Trophoblast cell (in vitro differentiated cells and primary cell): ENCODE data around the gene MAP3K7.
A peak's percentile ranks its signal among the peaks of the same experiment; 100 is the strongest.

ENCODE experiments used
- DNase-seq, 2 donors: peaks; one replicate each; pipeline ENCODE4 v3.0.0-alpha.2; 2016
- H2AFZ ChIP-seq: 2 replicates; pipeline ENCODE4 v1.6.1; 2013; ENCODE audit warnings: low read length, moderate library complexity, mild to moderate bottlenecking; ENCODE audit not compliant: insufficient read depth, poor library complexity
- H2AK5ac ChIP-seq: 2 replicates; pipeline ENCODE4 v1.6.1; 2013; ENCODE audit warnings: mild to moderate bottlenecking, low read length
- H2BK120ac ChIP-seq: 2 replicates; pipeline ENCODE4 v1.6.1; 2013; ENCODE audit warnings: low read length, mild to moderate bottlenecking, moderate library complexity; ENCODE audit not compliant: insufficient read depth, poor library complexity
- H2BK12ac ChIP-seq: 2 replicates; pipeline ENCODE4 v1.6.1; 2013; ENCODE audit warnings: mild to moderate bottlenecking, low read length, moderate library complexity
- H2BK5ac ChIP-seq: 2 replicates; pipeline ENCODE4 v1.6.1; 2013; ENCODE audit warnings: low read length, low read depth, moderate library complexity, mild to moderate bottlenecking; ENCODE audit not compliant: poor library complexity
- H3K14ac ChIP-seq: 2 replicates; pipeline ENCODE4 v1.6.1; 2013; ENCODE audit warnings: mild to moderate bottlenecking, low read length
- H3K18ac ChIP-seq: 2 replicates; pipeline ENCODE4 v1.6.1; 2013; ENCODE audit warnings: mild to moderate bottlenecking, low read length
- H3K23ac ChIP-seq: 2 replicates; pipeline ENCODE4 v1.6.1; 2013; ENCODE audit warnings: low read length
- H3K27ac ChIP-seq: 2 replicates; pipeline ENCODE4 v1.5.1; 2013; ENCODE audit warnings: low read depth, mild to moderate bottlenecking, inconsistent platforms, low read length, moderate library complexity
- H3K27me3 ChIP-seq: 2 replicates; pipeline ENCODE4 v1.6.1; 2013; ENCODE audit warnings: inconsistent platforms, mild to moderate bottlenecking, low read length, moderate library complexity; ENCODE audit not compliant: insufficient read depth
- H3K36me3 ChIP-seq, 2 experiments: 1 replicate in 1 of 2; 2 replicates in 1 of 2; pipeline ENCODE4 v1.6.1; 2013; ENCODE audit warnings: low read length in 2 of 2, mild to moderate bottlenecking in 2 of 2, moderate library complexity in 1 of 2; ENCODE audit not compliant: insufficient read depth in 2 of 2, control insufficient read depth in 1 of 2
- H3K4ac ChIP-seq: 2 replicates; pipeline ENCODE4 v1.6.1; 2013; ENCODE audit warnings: low read depth, mild to moderate bottlenecking, low read length, moderate library complexity
- H3K4me1 ChIP-seq, 2 experiments: 1 replicate in 1 of 2; 2 replicates in 1 of 2; pipeline ENCODE4 v1.6.1; 2013; ENCODE audit warnings: low read length in 2 of 2, mild to moderate bottlenecking in 2 of 2, moderate library complexity in 1 of 2; ENCODE audit not compliant: insufficient read depth in 2 of 2, control insufficient read depth in 1 of 2
- H3K4me2 ChIP-seq: 2 replicates; pipeline ENCODE4 v1.6.1; 2013; ENCODE audit warnings: inconsistent platforms, mild to moderate bottlenecking, low read length, moderate library complexity
- H3K4me3 ChIP-seq: 2 replicates; pipeline ENCODE4 v1.5.1; 2013; ENCODE audit warnings: mild to moderate bottlenecking, low read depth, low read length, inconsistent platforms
- H3K79me1 ChIP-seq: one replicate; pipeline ENCODE4 v1.6.1; 2013; ENCODE audit warnings: low read length
- H3K79me2 ChIP-seq: 2 replicates; pipeline ENCODE4 v1.6.1; 2013; ENCODE audit warnings: low read length, mild to moderate bottlenecking; ENCODE audit not compliant: control insufficient read depth, insufficient read depth, poor library complexity
- H3K9ac ChIP-seq: 2 replicates; pipeline ENCODE4 v1.6.1; 2013; ENCODE audit warnings: mild to moderate bottlenecking, low read length
- H3K9me3 ChIP-seq: 2 replicates; pipeline ENCODE4 v1.6.1; 2013; ENCODE audit warnings: low read depth, mild to moderate bottlenecking, control low read depth, inconsistent platforms, low read length; ENCODE audit not compliant: insufficient read depth
- H4K12ac ChIP-seq: 2 replicates; pipeline ENCODE4 v1.6.1; 2013; ENCODE audit warnings: low read depth, mild to moderate bottlenecking, low read length, moderate library complexity
- H4K8ac ChIP-seq: 2 replicates; pipeline ENCODE4 v1.6.1; 2013; ENCODE audit warnings: low read depth, mild to moderate bottlenecking, low read length, moderate library complexity
- H4K91ac ChIP-seq: one replicate; pipeline ENCODE4 v1.6.1; 2013; ENCODE audit warnings: low read depth, mild to moderate bottlenecking, low read length, moderate library complexity
- WGBS: extraction: QIAGEN DNeasy Blood & Tissue Kit; methylation state at CpG from one replicate; pipeline ENCODE4 v1.1.7; 2013; ENCODE audit warnings: missing lambda C conversion rate; ENCODE audit not compliant: insufficient read length, insufficient coverage; ENCODE audit errors: extremely low coverage; 5-methylcytosine and 5-hydroxymethylcytosine counted together

Gene MAP3K7

DNA sequence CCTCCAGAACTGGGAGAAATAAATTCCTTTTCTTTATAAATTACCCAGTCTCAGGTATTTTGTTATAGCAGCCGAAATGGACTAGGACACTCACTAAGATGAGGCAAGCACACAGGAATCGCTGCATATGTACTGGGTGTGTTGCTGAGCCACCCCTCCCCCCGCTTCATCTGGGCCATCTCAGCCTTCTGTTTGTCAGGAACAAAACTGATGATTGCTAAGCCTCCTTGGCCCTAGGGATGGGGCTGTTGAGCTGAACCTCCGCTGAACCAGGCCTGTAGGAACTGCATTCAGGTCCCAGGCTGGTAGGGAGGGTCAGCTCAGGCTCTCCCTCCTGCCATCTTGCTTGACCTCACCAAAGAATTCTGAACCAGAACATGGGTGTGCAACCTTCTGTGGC lies 108.6 kb downstream of the MAP3K7 start:
- Histone ChIP-seq H3K4me2 (no peak overlapping the region), H3K18ac (peak overlapping the region; percentile 19), H3K23ac (no peak overlapping the region), H3K27ac (no peak overlapping the region), H2BK12ac (peak overlapping the region; percentile 76), H3K79me1 (peaks cover 6% of the 10 kb centered on the region), H3K4me3 (no peak overlapping the region), H3K14ac (peak overlapping the region; percentile 18), H3K9me3 (peaks cover 3% of the 10 kb centered on the region), H3K79me2 (no peaks in the 10 kb centered on the region), H3K27me3 (no peaks in the 10 kb centered on the region), H2BK5ac (no peak overlapping the region), H4K12ac (no peak overlapping the region), H2AFZ (no peak overlapping the region), H2AK5ac (peak overlapping the region; percentile 27), H3K36me3 (no peaks in the 10 kb centered on the region), H3K4me1 (peaks cover 0 to 5% of the 10 kb centered on the region in 2 experiments), H4K91ac (no peak overlapping the region), H3K9ac (no peak overlapping the region), H2BK120ac (peak overlapping the region; percentile 13), H4K8ac (no peak overlapping the region), H3K4ac (no peak overlapping the region)
- DNase-seq: no peak
- no CpG with 5 or more reads among the region's 4 CpGs for WGBS

DNA sequence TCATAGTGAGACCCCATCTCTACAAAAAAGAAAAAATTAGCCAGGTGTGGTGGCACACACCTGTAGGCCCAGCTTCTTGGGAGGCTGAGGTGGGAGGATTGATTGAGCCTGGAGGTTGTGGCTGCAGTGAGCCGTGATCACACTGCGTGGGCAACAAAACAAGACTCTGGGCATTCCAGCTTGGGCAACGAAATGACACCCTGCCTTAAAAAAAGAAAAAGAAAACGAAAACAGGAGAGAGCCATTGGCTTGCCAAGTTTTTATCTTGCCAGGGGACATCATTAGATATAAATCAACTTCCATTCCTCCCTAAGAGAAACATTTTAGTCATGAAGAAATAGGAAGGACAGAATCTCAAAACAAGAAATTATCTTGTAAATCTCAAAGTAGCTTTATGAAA lies 109.5 kb downstream of the MAP3K7 start:
- no peaks in the 10 kb centered on the region for H3K36me3 ChIP-seq
- no peak for DNase-seq
- no peak overlapping the region for H4K91ac ChIP-seq
- H3K27ac ChIP-seq: no peak overlapping the region
- no peak overlapping the region for H4K8ac ChIP-seq
- peak overlapping the region; percentile 55 for H2BK12ac ChIP-seq
- H3K9me3 ChIP-seq: peaks cover 3% of the 10 kb centered on the region
- no peak overlapping the region for H3K4me2 ChIP-seq
- H3K4ac ChIP-seq: no peak overlapping the region
- no peak overlapping the region for H3K9ac ChIP-seq
- no peaks in the 10 kb centered on the region for H3K79me2 ChIP-seq
- no peak overlapping the region for H3K18ac ChIP-seq
- H3K4me3 ChIP-seq: peak overlapping the region; percentile 33
- H2AFZ ChIP-seq: no peak overlapping the region
- H3K27me3 ChIP-seq: no peaks in the 10 kb centered on the region
- WGBS: no CpG with 5 or more reads among the region's 4 CpGs
- no peak overlapping the region for H3K14ac ChIP-seq
- no peak overlapping the region for H3K23ac ChIP-seq
- H2BK120ac ChIP-seq: no peak overlapping the region
- no peak overlapping the region for H2BK5ac ChIP-seq
- peaks cover 6% of the 10 kb centered on the region for H3K79me1 ChIP-seq
- H2AK5ac ChIP-seq: peak overlapping the region; percentile 47
- H4K12ac ChIP-seq: no peak overlapping the region
- H3K4me1 ChIP-seq: peaks cover 5% of the 10 kb centered on the region in 2 experiments

DNA sequence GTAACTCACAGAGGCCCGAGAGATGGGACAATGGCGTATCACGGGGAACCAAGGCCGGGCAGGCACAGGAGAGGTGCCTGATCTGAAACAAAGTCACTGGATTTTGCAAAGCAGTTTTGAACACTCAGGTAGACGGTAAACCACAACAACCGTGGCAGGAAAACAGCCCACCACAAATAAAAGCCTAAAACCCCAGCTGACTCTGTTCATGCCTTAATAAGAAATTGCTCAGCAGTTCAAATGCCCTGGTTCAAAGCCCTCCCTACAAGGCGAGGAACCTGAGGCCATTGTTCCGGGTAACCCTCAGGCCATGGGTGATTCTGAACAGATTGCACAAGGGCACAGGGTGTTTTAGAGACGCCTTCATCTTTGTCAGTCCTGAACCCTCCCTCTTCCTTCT lies 114.2 kb downstream of the MAP3K7 start:
- WGBS: no CpG with 5 or more reads among the region's 9 CpGs

DNA sequence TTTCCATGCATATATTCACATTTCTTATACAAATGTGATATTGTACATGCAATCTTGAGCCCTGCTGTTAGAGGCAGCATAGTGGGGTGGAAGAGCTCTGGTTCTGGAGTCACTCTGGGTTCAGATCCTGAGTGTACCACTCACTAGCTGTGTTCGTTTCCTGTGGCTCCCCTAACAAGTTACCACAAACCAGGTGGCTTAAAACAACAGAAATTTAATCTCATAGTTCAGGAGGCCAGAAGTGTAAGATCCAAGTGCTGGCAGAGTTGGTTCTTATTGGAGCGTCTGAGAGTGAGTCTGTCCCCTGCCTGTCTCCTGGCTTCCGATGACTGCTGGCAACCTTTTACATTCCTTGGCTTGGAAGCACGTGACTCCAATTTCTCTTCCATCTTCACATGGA lies 115.6 kb downstream of the MAP3K7 start:
- no peaks in the 10 kb centered on the region for H3K79me2 ChIP-seq
- H2BK5ac ChIP-seq: no peak overlapping the region
- H3K9ac ChIP-seq: no peak overlapping the region
- H3K36me3 ChIP-seq: no peaks in the 10 kb centered on the region
- no peaks in the 10 kb centered on the region for H3K9me3 ChIP-seq
- no peak overlapping the region for H2AFZ ChIP-seq
- H3K27me3 ChIP-seq: no peaks in the 10 kb centered on the region
- H4K12ac ChIP-seq: no peak overlapping the region
- WGBS: no CpG with 5 or more reads among the region's 4 CpGs
- H3K4me2 ChIP-seq: no peak overlapping the region
- no peak overlapping the region for H3K23ac ChIP-seq
- no peak overlapping the region for H3K4ac ChIP-seq
- H3K14ac ChIP-seq: no peak overlapping the region
- no peak overlapping the region for H2AK5ac ChIP-seq
- H3K4me1 ChIP-seq: peaks cover 0 to 9% of the 10 kb centered on the region in 2 experiments
- no peak overlapping the region for H3K18ac ChIP-seq
- no peak for DNase-seq
- no peak overlapping the region for H2BK120ac ChIP-seq
- H4K91ac ChIP-seq: no peak overlapping the region
- H3K79me1 ChIP-seq: peaks cover under 1% of the 10 kb centered on the region
- H3K4me3 ChIP-seq: no peak overlapping the region
- H2BK12ac ChIP-seq: peak overlapping the region; percentile 43
- no peak overlapping the region for H4K8ac ChIP-seq
- H3K27ac ChIP-seq: no peak overlapping the region

More for the DNA sequence above, 114.2 kb downstream of the MAP3K7 start:
- H2BK12ac ChIP-seq: peak overlapping the region; percentile 13
- no peak overlapping the region for H3K27ac ChIP-seq
- H3K4me1 ChIP-seq: peaks cover 0 to 9% of the 10 kb centered on the region in 2 experiments
- no peak overlapping the region for H3K14ac ChIP-seq
- no peaks in the 10 kb centered on the region for H3K36me3 ChIP-seq
- H3K27me3 ChIP-seq: no peaks in the 10 kb centered on the region
- H4K91ac ChIP-seq: peak overlapping the region; percentile 28
- H3K79me1 ChIP-seq: peaks cover 3% of the 10 kb centered on the region
- no peak overlapping the region for H4K12ac ChIP-seq
- H3K4ac ChIP-seq: no peak overlapping the region
- H3K18ac ChIP-seq: no peak overlapping the region
- no peak overlapping the region for H2AFZ ChIP-seq
- no peak overlapping the region for H3K9ac ChIP-seq
- H3K23ac ChIP-seq: no peak overlapping the region
- no peaks in the 10 kb centered on the region for H3K79me2 ChIP-seq
- H2AK5ac ChIP-seq: no peak overlapping the region
- no peak overlapping the region for H2BK5ac ChIP-seq
- H4K8ac ChIP-seq: no peak overlapping the region
- no peaks in the 10 kb centered on the region for H3K9me3 ChIP-seq
- H3K4me2 ChIP-seq: no peak overlapping the region
- H3K4me3 ChIP-seq: no peak overlapping the region
- peak; percentile 17 to 50 for DNase-seq
- no peak overlapping the region for H2BK120ac ChIP-seq
